IMR-90 (cell line): Measurements from ENCODE around the gene MT1H.
"Not testable (repeated sequence)": the region's sequence is repeated elsewhere in the genome, so short reads cannot be mapped to it uniquely, and the experiment has no call there.

ENCODE experiments used
- CEBPB ChIP-seq: IDR thresholded peaks from 2 replicates; pipeline ENCODE4 v1.6.1; 2012; ENCODE audit warnings: low read depth, low read length, improper control_type of control experiment
- FOS ChIP-seq: fragments of 150-350 bp; IDR thresholded peaks from 2 replicates; pipeline ENCODE4 v1.6.1; 2016; ENCODE audit warnings: low read depth, low read length
- MAFK ChIP-seq: IDR thresholded peaks from 2 replicates; pipeline ENCODE4 v1.6.1; 2012; ENCODE audit warnings: low read depth, low read length, improper control_type of control experiment
- POLR2A ChIP-seq: IDR thresholded peaks from 2 replicates; pipeline ENCODE4 v1.6.1; 2012; ENCODE audit warnings: mild to moderate bottlenecking, low read depth, low read length
- TF ChIP-seq, protein P1 (sequence below): conservative IDR thresholded peaks from 2 replicates; pipeline ENCODE4 v1.5.1; 2012; ENCODE audit warnings: mild to moderate bottlenecking, low read depth, low read length, improper control_type of control experiment

GRCh38 chr16:56621665-56622445 is 47.8 kb upstream of the MT1H start:
- TF ChIP-seq, protein P1, sequence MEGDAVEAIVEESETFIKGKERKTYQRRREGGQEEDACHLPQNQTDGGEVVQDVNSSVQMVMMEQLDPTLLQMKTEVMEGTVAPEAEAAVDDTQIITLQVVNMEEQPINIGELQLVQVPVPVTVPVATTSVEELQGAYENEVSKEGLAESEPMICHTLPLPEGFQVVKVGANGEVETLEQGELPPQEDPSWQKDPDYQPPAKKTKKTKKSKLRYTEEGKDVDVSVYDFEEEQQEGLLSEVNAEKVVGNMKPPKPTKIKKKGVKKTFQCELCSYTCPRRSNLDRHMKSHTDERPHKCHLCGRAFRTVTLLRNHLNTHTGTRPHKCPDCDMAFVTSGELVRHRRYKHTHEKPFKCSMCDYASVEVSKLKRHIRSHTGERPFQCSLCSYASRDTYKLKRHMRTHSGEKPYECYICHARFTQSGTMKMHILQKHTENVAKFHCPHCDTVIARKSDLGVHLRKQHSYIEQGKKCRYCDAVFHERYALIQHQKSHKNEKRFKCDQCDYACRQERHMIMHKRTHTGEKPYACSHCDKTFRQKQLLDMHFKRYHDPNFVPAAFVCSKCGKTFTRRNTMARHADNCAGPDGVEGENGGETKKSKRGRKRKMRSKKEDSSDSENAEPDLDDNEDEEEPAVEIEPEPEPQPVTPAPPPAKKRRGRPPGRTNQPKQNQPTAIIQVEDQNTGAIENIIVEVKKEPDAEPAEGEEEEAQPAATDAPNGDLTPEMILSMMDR = not testable (repeated sequence)
- not testable (repeated sequence) for TF ChIP-seq CEBPB, POLR2A, FOS, MAFK
